ENCODE data around the gene RASGRP4.

Gene RASGRP4

GRCh38 chr19:38457690-38458405 is 31.8 kb upstream of the RASGRP4 start:
- H3K27me3 ChIP-seq = no peaks in the 10 kb centered on the region
- no peaks in the 10 kb centered on the region for H3K36me3 ChIP-seq
- no peak for TF ChIP-seq CTCF (IDR thresholded peaks at IDR 0.05)
- no peak overlapping the region for H3K27ac ChIP-seq
- no peaks in the 10 kb centered on the region for H3K9me3 ChIP-seq
- no peak overlapping the region for H3K4me3 ChIP-seq (ENCODE audit: low read depth in 1 of 2, low read length in 1 of 2)
- no peaks in the 10 kb centered on the region for H3K4me1 ChIP-seq (ENCODE audit: control insufficient read depth in 1 of 2, insufficient read depth in 1 of 2, low read depth in 1 of 2, low read length in 1 of 2)

- Histone ChIP-seq H3K36me3 (no peaks in the 10 kb centered on the region), H3K27me3 (no peaks in the 10 kb centered on the region), H3K27ac (no peak overlapping the region), H3K9me3 (no peaks in the 10 kb centered on the region), H3K4me3 (ENCODE audit: low read depth in 1 of 2, low read length in 1 of 2) (no peak overlapping the region), H3K4me1 (ENCODE audit: control insufficient read depth in 1 of 2, insufficient read depth in 1 of 2, low read depth in 1 of 2, low read length in 1 of 2) (no peaks in the 10 kb centered on the region)
- TF ChIP-seq CTCF (IDR thresholded peaks at IDR 0.05) = no peak
Measured at GRCh38 chr19:38457202-38457601, 31.2 kb upstream of the RASGRP4 start.

- Histone ChIP-seq H3K4me3 (ENCODE audit: low read depth in 1 of 2, low read length in 1 of 2) (no peak overlapping the region), H3K4me1 (ENCODE audit: control insufficient read depth in 1 of 2, insufficient read depth in 1 of 2, low read depth in 1 of 2, low read length in 1 of 2) (no peaks in the 10 kb centered on the region), H3K27ac (no peak overlapping the region), H3K36me3 (no peaks in the 10 kb centered on the region), H3K27me3 (peaks cover 4% of the 10 kb centered on the region), H3K9me3 (no peaks in the 10 kb centered on the region)
- TF ChIP-seq CTCF (IDR thresholded peaks at IDR 0.05) = no peak
Measured at GRCh38 chr19:38455031-38455430, 29.0 kb upstream of the RASGRP4 start.

- H3K4me3 ChIP-seq (ENCODE audit: low read depth in 1 of 2, low read length in 1 of 2) = no peak overlapping the region
- TF ChIP-seq CTCF (IDR thresholded peaks at IDR 0.05) = no peak
Measured at GRCh38 chr19:38453596-38453995, 27.6 kb upstream of the RASGRP4 start.

GRCh38 chr19:38452430-38453366 is 26.7 kb upstream of the RASGRP4 start:
- TF ChIP-seq CTCF (IDR thresholded peaks at IDR 0.05) = no peak
- H3K9me3 ChIP-seq = no peaks in the 10 kb centered on the region
- no peaks in the 10 kb centered on the region for H3K36me3 ChIP-seq
- no peak overlapping the region for H3K4me3 ChIP-seq (ENCODE audit: low read depth in 1 of 2, low read length in 1 of 2)
- no peaks in the 10 kb centered on the region for H3K4me1 ChIP-seq (ENCODE audit: control insufficient read depth in 1 of 2, insufficient read depth in 1 of 2, low read depth in 1 of 2, low read length in 1 of 2)
- H3K27ac ChIP-seq = no peak overlapping the region
- H3K27me3 ChIP-seq = peaks cover 6% of the 10 kb centered on the region

More at GRCh38 chr19:38453596-38453995, 27.6 kb upstream of the RASGRP4 start:
- Histone ChIP-seq H3K4me1 (ENCODE audit: control insufficient read depth in 1 of 2, insufficient read depth in 1 of 2, low read depth in 1 of 2, low read length in 1 of 2) (no peaks in the 10 kb centered on the region), H3K36me3 (no peaks in the 10 kb centered on the region), H3K9me3 (no peaks in the 10 kb centered on the region), H3K27ac (no peak overlapping the region), H3K27me3 (peaks cover 6% of the 10 kb centered on the region)

Data from neutrophil (primary cell).